ENCODE data around the gene ATP6V1B1.

ATP6V1B1 gene

DNA sequence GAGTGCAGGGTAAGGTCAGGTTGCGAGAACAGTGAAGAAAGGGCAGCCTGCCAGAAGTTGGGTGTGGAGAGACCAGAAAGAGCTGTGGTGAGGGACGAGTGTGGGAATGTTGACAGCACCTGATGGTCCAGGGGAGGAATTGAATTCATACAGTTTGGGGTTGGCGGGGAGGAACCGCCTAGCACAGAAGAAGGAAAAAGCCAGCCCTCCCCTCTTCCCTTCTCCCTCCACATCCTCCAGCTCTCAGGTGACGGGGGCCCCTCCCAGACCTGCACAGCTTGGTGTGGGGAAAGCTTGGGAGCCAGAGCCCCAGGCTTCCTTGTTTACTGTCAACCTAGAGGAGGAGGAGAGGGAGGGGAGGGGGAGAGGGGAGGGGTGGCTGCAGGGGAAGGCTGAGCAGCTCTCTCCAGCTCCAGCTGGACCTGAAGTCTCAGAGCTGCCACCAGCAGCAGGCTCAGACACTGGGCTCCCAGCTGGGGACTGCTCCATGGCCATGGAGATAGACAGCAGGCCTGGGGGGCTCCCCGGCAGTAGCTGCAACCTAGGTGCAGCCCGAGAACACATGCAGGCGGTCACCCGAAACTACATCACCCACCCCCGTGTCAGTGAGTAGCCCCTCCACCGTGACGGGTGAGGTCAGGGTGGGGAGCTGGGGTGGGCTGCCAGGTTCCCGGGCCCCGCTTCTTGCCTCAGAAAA, at the start of gene ATP6V1B1:
Gene ATP6V1B1 (plus strand): TSS at position 433 of the 697 bp plus-strand sequence. CDS start 55 bp downstream, at position 488.
- no peak for FAIRE-seq

DNA sequence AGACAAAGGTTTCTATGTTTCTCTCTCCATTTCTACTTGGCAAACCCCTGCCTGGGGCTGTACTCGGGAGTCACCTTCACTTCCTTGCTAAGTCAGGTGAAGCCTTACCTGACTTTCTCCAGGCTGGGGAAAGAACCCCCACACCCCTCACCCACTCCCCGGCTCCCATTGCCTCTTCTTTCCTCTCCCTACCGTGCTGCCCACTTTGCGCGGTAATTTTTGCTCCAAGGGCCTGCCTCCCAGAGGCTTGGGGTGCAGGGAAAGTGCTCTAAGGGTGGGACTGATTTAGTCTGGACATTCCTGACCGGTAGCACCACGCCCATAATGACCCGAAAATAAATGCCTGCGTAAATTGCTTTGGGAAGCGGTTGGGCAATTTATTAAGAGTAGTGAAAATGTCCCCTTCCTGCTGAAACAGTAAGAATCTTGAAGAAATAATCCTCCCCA, 49.1 kb upstream of the ATP6V1B1 start:
- FAIRE-seq: no peak

DNA sequence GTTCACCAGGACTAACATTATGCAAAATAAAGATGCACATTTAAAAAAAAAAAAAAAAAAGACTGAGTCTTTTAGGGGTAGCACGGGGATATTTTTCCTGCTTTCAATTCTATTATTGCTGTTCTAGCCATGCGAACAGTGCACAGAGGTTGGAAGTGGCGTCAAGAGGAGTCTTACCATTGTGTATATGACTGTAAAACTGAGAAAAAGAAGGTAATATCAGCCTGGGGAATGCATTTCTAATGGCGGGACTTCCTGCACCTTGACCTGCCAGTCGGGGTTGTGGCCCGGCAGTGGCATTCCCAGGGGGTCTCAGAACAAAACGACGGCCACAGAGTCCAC, 48.5 kb upstream of the ATP6V1B1 start:
- no peak for FAIRE-seq

GRCh38 chr2:70887550-70888246, 48.0 kb upstream of the ATP6V1B1 start:
- FAIRE-seq: no peak

DNA sequence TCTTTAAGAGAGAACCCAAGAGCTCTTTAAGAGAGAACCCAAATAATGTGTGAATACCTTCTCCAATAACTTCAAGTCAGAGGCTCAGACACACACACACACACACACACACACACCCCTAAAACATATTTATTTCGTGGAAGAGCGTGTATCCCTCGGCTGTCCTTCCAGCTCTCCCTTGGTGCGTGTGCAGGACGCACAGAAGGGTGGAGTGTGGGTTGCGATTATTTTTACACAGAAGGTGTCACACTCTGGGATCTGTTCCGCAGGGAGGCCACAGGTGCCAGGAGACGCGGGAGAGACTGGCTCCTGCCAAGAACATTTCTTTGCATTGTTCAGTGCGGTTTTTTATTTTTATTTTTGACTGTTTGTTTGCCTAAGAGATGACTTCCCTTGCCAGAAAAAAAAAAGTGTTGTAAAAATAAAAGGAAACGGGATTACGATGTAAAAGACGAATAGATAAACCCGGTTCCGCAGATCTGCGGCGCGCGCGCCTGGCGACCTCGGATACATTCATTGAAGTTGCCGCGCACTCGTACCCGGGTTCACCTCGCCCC, 47.3 kb upstream of the ATP6V1B1 start:
- no peak for FAIRE-seq

GRCh38 chr2:70888923-70889715, 46.6 kb upstream of the ATP6V1B1 start:
- no peak for FAIRE-seq

DNA sequence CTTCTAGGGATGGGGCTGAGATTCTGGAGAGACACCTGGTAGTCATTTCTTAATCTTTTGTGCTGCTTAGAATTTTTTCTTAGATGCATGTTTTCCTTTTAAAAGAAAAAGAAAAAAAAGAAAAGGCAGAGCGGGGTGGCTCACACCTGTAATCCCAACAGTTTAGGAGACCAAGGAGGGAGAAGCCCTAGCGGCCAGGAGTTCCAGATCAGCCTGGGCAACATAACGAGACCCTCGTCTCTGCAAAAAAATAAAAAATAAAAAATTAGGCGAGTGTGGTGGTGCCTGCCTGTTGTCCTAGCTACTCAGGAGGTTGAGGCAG, 46.0 kb upstream of the ATP6V1B1 start:
- FAIRE-seq: no peak

DNA sequence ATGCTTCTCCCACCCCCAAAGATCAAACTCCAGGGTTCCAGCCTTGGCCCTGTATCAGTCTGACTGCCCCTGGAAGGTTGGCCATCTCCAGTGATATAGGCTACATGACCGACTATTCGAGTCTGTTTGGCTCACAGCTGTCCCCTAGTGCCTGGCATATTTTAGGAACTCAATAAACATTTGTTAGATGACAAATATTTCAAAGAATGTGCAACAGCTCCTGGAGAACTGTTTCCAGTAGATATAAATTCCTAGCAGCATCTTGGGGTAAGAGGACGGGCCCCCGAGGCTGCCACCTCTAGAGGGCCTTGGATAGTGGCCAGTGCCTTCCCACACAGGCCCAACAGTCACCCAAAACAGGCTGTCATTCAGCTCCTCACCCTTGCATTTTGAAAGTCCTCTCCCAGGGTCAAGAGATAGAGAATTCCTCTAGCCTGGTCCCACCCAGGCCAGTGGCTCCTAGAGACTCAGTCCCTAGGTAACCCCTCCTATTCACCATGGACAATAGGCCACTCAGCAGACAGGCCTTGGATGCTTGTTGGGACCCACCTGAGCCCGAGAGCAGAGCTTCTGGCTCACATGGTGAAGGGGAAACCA, 45.1 kb upstream of the ATP6V1B1 start:
- no peak for FAIRE-seq

DNA sequence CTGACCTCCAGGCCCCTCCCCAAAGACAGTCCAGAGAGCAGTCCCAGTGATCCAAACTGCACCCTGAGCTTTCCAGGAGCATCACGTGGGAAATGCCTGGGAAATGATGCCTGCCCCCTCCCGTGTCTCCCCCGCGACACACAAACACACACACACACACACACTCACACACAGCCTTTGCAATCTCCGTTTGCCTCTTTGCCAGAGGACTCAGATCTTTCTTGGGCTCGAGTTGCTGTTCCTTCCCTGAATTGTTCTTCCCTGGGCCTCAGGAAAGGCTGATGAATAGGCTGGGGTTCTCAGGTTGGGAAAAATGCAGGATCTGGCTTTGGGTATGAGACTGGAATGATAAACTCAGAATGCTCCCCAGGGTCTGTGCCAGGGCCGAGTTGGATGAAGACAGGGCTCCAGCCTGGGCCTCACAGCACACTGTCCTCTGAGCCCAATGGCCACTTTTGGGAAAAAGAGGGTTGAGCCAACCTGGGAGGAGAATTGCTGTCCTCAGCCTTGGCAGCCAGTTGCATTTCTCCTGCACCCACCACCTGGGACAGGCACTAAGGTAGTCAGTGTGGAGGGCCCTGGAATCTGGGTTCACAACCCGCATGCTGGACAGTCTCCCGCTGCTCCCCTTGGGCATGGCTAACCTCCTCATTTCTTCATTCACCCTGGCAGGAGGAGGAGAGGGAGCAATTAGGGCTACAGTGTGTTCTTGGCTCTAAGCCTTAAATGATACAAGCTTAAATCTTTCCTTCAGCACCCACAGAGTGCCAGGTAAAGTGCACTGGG, 43.9 kb upstream of the ATP6V1B1 start:
- no peak for FAIRE-seq

GRCh38 chr2:70892750-70893149, 43.0 kb upstream of the ATP6V1B1 start:
- FAIRE-seq: no peak

GRCh38 chr2:70893186-70893585, 42.5 kb upstream of the ATP6V1B1 start:
- FAIRE-seq: no peak

GRCh38 chr2:70894765-70895164, 40.9 kb upstream of the ATP6V1B1 start:
- no peak for FAIRE-seq

GRCh38 chr2:70895249-70895648, 40.5 kb upstream of the ATP6V1B1 start:
- no peak for FAIRE-seq

DNA sequence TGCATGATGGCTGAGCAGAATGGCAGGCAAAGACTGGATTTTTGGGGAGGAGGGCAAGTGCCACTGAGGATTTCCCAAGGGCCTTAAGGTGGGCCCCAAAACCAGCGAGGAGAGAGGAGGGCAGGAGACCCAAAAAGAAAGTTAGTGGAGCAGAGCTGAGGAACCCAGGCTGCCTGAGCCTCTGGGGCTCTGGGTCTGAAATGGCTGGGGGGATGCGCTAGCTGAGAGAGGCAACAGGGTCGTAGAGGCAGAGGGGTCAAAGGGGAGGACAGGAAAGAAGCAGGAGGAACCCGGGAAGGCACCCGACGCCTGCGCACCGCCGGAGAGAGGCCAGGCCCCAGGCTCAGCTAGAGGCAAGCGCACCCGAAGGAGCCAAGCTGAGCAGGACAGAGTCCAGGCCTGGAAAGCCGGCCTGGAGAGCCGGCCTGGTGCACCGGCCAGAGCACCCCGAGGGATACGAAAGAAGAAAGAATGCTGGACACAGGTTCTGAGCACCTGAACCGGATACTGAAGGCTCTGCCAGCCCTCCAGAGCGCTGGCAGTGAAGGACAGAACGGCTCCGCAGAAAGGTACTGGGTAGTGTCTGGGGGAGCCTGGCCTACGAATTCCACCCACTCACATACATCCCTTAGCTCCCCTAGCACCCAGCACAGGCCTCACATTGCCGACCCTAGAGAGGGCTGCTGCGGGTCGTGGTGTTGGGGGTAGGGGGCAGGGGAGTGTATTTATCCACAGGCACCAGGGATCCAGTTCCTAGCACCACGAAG, 39.5 kb upstream of the ATP6V1B1 start:
- FAIRE-seq: no peak

DNA sequence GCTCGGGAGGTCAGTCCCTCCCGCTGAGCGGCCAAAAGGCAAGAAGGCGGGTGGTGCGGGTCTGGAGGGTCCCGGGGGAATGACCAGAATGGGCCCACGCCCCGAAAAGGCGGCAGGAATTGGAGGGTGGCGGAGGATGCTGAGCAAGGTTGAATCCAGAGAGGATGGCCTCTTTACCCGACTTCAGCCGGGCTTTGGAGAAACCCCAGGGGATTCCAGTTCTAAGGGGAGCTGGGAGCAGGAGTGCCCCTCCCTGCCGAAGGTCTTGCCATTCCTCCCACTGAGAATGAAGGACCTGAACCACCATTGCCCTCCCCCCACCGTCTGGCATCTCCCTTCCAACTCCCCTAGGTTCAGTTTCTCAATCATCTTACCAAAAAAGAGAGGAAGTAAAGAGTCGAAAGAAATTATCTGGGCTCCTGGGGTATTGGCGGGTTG, 38.9 kb upstream of the ATP6V1B1 start:
- no peak for FAIRE-seq

DNA sequence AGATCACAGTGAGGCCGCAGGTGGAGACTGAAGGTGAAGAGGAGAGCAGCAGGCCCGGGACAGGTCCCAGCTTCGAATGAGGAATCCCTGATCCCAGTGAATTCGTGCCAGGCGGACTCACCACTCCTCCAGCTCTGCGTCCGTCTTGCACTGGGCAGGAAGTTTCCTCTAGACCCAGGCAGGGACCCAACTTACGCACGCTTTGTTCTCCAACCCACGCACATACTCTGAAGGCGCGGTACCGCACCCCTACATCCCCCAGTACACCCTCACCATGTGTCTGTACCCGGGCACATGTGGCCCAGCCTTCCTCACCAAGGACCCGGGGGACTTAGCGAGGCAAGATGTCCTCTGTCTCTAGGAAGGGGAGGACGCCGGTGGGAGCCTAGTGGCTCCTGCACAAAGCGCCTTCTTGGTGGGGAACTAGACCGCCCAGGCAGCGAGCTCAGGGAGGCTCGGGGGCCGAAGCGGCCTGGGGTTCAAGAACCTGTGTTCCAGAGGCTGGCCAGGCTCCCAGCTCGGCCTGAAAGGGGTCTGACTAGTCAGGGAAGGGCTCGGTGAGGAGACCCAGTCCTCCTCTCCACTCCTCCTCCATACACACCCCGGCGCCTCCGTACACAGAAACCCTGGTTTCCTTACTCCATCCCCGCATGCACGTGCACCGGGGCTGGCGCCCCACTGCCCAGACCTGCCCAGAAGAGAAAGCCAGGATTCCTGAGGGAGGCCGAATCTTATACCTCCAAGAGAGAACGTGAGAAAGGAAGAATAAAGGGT, 38.3 kb upstream of the ATP6V1B1 start:
- no peak for FAIRE-seq

DNA sequence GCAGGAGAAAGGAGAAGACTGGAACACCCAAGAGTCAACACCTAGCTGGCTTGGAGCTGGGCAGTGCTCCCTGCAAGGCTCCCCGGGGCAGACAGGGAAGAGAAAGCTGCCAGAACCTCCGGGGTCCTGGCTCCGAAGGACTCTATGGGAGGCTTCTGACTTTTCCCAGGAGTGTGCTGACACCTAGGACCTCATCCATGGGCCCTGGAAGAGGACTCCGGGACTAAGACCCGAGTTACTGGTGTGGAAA, 37.8 kb upstream of the ATP6V1B1 start:
- no peak for FAIRE-seq

DNA sequence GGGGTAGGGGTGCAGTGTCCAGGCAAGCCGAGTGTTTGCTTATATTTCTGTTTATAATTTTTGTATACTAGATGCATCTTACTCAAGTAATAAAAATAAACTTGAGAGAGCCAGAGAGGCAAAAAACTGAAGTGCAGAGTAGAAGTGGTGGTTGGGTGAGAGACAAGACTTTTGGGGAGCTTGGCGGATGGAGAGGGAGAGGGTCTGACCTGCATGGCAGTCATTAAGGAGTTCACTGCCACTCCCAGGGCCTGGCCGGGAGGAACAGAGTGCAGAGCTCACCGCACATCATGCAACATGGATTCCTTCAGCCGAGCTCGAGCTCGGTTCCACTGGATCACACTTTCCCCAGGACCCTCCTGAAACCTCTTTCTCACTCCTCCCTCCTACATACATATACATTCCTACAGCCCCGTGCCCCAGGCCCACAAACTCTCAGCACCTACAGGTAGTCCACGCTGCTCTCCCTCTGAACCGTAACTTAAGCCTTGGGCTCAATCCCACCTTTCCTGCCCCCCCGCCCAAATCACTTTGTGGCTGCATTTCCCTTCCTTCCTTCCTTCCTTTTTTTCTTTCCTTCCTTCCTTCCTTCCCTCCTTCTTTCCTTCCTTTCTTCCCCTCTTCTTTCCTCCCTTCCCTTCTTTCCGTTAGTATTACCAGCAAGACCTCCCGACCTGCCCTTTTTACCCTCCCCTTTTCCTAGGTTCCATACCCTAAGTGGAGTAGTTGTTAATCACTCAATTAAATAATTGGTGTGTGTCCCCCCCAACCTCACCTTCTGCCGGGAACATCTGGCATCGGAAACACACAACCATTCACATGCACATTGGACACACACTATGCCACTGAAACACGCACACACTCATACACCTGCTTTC, 37.1 kb upstream of the ATP6V1B1 start:
- FAIRE-seq: no peak

GRCh38 chr2:70901227-70902066, 34.3 kb upstream of the ATP6V1B1 start:
- no peak for FAIRE-seq
